HG02852 (cell line): Measurements from ENCODE around the gene TLCD1.

Experiments used
- ATAC-seq: cut with Tn5 transposase; IDR thresholded peaks from one replicate; pipeline ENCODE4 v1.9.1; 2021; ENCODE audit warnings: mild to moderate bottlenecking, moderate library complexity; ENCODE audit not compliant: unreplicated experiment

The TLCD1 gene

DNA sequence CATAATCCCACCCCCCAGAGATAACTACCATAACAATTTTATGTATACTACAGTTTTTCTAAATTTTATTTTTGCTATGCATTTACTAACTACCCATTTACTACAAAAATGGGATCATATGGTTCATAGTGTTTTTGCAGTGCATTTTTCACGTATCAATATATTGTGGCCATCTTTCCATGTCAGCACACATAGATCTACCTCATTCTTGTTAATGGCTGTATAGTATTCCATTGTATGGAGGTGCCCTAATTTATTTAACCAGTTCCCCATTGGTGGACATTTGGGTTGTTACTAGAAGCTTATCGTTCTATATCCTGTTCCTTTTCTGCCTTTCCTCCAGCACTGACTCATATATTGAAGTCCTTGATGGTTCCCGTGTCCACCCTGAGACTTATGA lies 37.0 kb downstream of the TLCD1 start:
- ATAC-seq, result no peak

DNA sequence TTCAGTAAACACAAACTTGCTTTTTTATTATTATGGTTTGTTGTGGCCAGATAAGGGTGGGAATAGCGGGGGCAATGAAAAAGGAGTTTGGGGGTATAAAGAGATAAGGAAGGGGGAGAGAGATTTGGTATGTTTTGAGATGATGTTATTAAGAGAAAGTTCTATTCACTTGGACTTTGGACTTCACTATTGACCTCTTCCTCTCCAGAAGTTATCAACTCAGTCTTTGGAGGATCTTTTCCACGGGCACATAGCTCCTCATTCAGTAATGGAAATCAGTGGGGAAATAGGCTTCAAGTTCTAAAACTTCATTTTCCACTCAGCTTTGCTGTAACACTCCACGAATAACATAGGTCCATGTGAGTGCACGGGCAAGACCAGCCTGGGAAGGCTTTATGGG lies 37.6 kb downstream of the TLCD1 start:
- ATAC-seq, result no peak

GRCh38 chr17:28686296-28686695 lies 39.7 kb downstream of the TLCD1 start:
- no peak for ATAC-seq

DNA sequence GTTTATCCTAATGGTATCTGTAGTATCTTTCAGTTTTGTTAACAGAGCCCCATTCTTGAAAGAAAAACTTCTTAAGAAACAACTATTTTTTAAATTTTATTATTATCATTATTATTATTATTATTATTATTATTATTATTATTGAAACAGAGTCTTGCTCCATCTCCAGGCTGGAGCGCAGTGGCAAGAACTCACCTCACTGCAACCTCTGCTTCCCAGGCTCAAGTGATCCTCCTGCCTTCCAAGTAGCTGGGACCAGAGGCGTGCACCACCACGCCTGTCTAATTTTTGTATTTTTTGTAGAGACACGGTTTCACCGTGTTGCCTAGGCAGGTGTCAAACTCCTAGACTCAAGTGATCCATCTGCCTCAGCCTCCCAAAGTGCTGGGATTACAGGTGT lies 40.7 kb downstream of the TLCD1 start:
- no peak for ATAC-seq

- ATAC-seq, result no peak
Observed at GRCh38 chr17:28684963-28685362, 41.1 kb downstream of the TLCD1 start.

DNA sequence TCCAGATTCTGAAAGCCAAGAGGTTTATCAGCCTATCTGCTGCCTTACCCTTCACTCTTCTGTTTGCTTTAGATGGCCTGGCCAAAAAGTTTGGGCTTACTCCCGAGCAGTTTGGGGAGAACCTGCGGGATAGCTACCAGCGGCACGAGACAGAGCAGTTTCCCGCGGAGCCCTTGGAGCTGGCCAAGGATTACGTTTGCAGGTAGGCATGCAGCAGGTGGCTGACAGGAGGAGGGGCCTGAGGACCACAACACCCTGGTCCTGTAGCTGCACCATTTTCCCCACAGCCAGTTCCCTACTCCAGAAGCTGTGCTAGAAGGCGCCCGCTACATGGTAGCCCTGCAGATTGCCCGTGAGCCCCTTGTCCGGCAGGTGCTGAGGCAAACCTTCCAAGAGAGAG lies 43.4 kb downstream of the TLCD1 start:
- no peak for ATAC-seq

DNA sequence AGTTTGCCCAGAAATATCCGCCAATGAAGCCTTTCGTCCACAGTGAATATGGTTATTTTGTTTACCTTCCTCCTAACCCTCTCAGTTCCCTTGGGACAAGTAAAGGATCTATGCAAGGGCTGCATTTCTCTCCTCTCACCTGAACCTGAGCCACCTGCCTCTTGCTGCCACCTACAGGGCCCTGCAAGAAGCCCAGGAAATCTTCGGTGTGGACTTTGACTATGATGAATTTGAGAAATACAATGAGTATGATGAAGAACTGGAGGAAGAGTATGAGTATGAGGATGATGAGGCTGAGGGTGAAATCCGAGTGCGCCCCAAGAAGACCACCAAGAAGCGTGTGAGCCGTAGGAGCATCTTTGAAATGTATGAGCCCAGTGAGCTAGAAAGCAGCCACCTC lies 50.1 kb downstream of the TLCD1 start:
- ATAC-seq, result no peak

DNA sequence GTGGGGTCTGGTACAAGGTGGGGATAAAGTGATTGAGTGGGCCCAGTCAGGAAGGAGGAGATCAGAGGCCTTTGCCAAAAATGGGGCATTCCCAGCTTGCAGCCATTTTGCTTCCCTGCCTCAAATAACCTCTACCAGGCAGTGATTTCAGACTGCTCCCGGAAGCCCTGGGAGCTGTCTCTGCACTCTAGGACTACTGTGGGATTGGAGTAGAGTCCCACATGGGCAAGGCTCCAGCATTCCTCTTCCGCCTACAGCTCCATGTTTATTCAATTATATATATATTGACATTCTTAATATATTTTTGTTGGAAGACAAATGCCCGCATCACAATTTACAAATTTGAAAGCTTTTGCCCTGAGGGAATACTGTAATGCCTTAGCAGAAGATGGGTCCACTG lies 50.5 kb downstream of the TLCD1 start:
- ATAC-seq, result no peak
